Endodermal cell (in vitro differentiated cells): ENCODE data around the gene PSMB4. TPM values are rescaled to one million over a fixed set of nuclear protein-coding genes. Genes with fewer than 3 reads are reported as not detected.
A peak's percentile ranks its signal among the peaks of the same experiment; 100 is the strongest.

Source experiments
- DNase-seq: peaks from one replicate; pipeline ENCODE4 v3.0.0-alpha.2; 2017
- H3K27ac ChIP-seq: 2 replicates; pipeline ENCODE4 v1.5.1; 2013; ENCODE audit warnings: mild to moderate bottlenecking, low read depth, low read length, moderate library complexity
- H3K27me3 ChIP-seq: 2 replicates; pipeline ENCODE4 v1.6.1; 2013; ENCODE audit warnings: mild to moderate bottlenecking, low read length, moderate library complexity; ENCODE audit not compliant: insufficient read depth, control insufficient read depth, poor library complexity, severe bottlenecking
- H3K36me3 ChIP-seq: 2 replicates; pipeline ENCODE4 v1.7.0; 2013; ENCODE audit warnings: mild to moderate bottlenecking, low read length, moderate library complexity; ENCODE audit not compliant: control insufficient read depth, insufficient read depth
- H3K4me1 ChIP-seq: one replicate; pipeline ENCODE4 v1.7.0; 2013; ENCODE audit warnings: low read length; ENCODE audit not compliant: control insufficient read depth, insufficient read depth
- H3K4me3 ChIP-seq: 2 replicates; pipeline ENCODE4 v1.5.1; 2013; ENCODE audit warnings: mild to moderate bottlenecking, low read length, moderate library complexity
- H3K9ac ChIP-seq: 2 replicates; pipeline ENCODE4 v1.6.1; 2013; ENCODE audit warnings: mild to moderate bottlenecking, low read length, moderate library complexity; ENCODE audit not compliant: poor library complexity, severe bottlenecking; ENCODE audit errors: extremely low read depth
- H3K9me3 ChIP-seq: 2 replicates; pipeline ENCODE4 v1.6.1; 2013; ENCODE audit warnings: mild to moderate bottlenecking, low read length, moderate library complexity; ENCODE audit not compliant: control insufficient read depth
- H3K27ac Mint-ChIP-seq: 2 replicates; pipeline ENCODE4 v1.8.0; 2020; ENCODE audit warnings: mixed read lengths
- H3K27me3 Mint-ChIP-seq: 2 replicates; pipeline ENCODE4 v1.8.0; 2021; ENCODE audit warnings: mild to moderate bottlenecking, mixed read lengths; ENCODE audit not compliant: insufficient read depth
- H3K36me3 Mint-ChIP-seq: 2 replicates; pipeline ENCODE4 v1.8.0; 2020; ENCODE audit warnings: low read depth, mixed read lengths
- H3K4me1 Mint-ChIP-seq: 2 replicates; pipeline ENCODE4 v1.8.0; 2020; ENCODE audit warnings: mixed read lengths
- H3K4me3 Mint-ChIP-seq: 2 replicates; pipeline ENCODE4 v1.8.0; 2020; ENCODE audit warnings: mild to moderate bottlenecking, moderate library complexity, mixed read lengths
- H3K9me3 Mint-ChIP-seq: 2 replicates; pipeline ENCODE4 v1.8.0; 2020; ENCODE audit warnings: mild to moderate bottlenecking, mixed read lengths
- WGBS, 2 experiments: methylation state at CpG; one replicate each; pipeline versions ENCODE4 v1.1.5 to v1.1.7; 2013; ENCODE audit warnings: missing lambda C conversion rate in 2 of 2, mixed read lengths in 1 of 2; ENCODE audit not compliant: insufficient coverage in 1 of 2, insufficient read length in 1 of 2; 5-methylcytosine and 5-hydroxymethylcytosine counted together
- total RNA-seq, 2 donors: library from RNA; stranded (reverse); fragmentation: NEBNext Ultra II Directional in 1 of 2; extraction: Animal tissue kit (Norgen Biotek cat#: 25700) in 1 of 2; gene quantifications; 2 replicates in 1 of 2; 3 replicates in 1 of 2; pipeline ENCODE4 v1.2.1, GENCODE V29; 2021
- TF ChIP-seq, protein P1 (sequence below): fragments of 200-600 bp; sonication (generic); conservative IDR thresholded peaks from 2 replicates; pipeline ENCODE4 v1.5.0; 2021; ENCODE audit warnings: antibody characterized with exemption, mild to moderate bottlenecking

Gene PSMB4
- total RNA-seq, 2 donors from 2014 or later = 327 to 333 TPM

DNA sequence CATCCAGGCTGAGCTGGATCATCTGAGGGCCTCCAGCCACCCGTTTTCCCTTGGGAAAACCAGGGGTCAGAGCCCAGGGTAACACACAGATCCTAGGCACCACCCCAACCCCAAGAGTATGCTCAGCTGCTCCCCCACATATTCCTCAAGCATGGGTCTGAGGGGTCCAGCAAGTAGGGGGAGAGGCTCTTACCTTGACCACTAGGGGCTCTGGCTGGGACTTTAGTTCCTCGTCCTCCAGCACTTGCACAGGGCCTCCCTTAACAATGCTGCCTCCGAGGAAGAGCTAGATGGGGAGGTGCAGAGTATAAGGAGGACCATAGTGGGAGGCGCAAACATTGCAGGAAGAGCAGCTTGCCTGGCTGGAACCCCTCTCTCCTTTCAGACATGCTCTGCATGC is 34.4 kb upstream of the PSMB4 start:
- no peaks in the 10 kb centered on the region for H3K4me1 ChIP-seq
- Mint-ChIP-seq H3K9me3 (peaks cover 30% of the 10 kb centered on the region), H3K27ac (no peak overlapping the region), H3K36me3 (peaks cover 46% of the 10 kb centered on the region), H3K4me1 (no peaks in the 10 kb centered on the region), H3K4me3 (no peak overlapping the region), H3K27me3 (no peaks in the 10 kb centered on the region)
- no peak overlapping the region for H3K9ac ChIP-seq
- no peaks in the 10 kb centered on the region for H3K27me3 ChIP-seq
- H3K9me3 ChIP-seq = peaks cover 17% of the 10 kb centered on the region
- no peaks in the 10 kb centered on the region for H3K36me3 ChIP-seq
- H3K4me3 ChIP-seq = no peak overlapping the region
- 97 to 100% methylated on average over 2 to 4 of the region's 4 CpGs for WGBS, 2 experiments
- TF ChIP-seq, protein P1, sequence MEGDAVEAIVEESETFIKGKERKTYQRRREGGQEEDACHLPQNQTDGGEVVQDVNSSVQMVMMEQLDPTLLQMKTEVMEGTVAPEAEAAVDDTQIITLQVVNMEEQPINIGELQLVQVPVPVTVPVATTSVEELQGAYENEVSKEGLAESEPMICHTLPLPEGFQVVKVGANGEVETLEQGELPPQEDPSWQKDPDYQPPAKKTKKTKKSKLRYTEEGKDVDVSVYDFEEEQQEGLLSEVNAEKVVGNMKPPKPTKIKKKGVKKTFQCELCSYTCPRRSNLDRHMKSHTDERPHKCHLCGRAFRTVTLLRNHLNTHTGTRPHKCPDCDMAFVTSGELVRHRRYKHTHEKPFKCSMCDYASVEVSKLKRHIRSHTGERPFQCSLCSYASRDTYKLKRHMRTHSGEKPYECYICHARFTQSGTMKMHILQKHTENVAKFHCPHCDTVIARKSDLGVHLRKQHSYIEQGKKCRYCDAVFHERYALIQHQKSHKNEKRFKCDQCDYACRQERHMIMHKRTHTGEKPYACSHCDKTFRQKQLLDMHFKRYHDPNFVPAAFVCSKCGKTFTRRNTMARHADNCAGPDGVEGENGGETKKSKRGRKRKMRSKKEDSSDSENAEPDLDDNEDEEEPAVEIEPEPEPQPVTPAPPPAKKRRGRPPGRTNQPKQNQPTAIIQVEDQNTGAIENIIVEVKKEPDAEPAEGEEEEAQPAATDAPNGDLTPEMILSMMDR = peak; percentile 45
- H3K27ac ChIP-seq = no peak overlapping the region
- DNase-seq = no peak

GRCh38 chr1:151367658-151368392 is 31.5 kb upstream of the PSMB4 start:
- Histone ChIP-seq H3K4me3 (no peak overlapping the region), H3K9me3 (peaks cover 5% of the 10 kb centered on the region), H3K9ac (no peak overlapping the region), H3K36me3 (no peaks in the 10 kb centered on the region), H3K27me3 (no peaks in the 10 kb centered on the region), H3K27ac (no peak overlapping the region), H3K4me1 (peaks cover 6% of the 10 kb centered on the region)
- Mint-ChIP-seq H3K27me3 (no peaks in the 10 kb centered on the region), H3K4me1 (peaks cover 10% of the 10 kb centered on the region), H3K36me3 (peaks cover 35% of the 10 kb centered on the region), H3K27ac (no peak overlapping the region), H3K4me3 (no peak overlapping the region), H3K9me3 (peaks cover 10% of the 10 kb centered on the region)
- WGBS, 2 experiments = 88 to 95% methylated on average over 5 to 8 of the region's 8 CpGs
- no peak for DNase-seq
- TF ChIP-seq, protein P1 = no peak

DNA sequence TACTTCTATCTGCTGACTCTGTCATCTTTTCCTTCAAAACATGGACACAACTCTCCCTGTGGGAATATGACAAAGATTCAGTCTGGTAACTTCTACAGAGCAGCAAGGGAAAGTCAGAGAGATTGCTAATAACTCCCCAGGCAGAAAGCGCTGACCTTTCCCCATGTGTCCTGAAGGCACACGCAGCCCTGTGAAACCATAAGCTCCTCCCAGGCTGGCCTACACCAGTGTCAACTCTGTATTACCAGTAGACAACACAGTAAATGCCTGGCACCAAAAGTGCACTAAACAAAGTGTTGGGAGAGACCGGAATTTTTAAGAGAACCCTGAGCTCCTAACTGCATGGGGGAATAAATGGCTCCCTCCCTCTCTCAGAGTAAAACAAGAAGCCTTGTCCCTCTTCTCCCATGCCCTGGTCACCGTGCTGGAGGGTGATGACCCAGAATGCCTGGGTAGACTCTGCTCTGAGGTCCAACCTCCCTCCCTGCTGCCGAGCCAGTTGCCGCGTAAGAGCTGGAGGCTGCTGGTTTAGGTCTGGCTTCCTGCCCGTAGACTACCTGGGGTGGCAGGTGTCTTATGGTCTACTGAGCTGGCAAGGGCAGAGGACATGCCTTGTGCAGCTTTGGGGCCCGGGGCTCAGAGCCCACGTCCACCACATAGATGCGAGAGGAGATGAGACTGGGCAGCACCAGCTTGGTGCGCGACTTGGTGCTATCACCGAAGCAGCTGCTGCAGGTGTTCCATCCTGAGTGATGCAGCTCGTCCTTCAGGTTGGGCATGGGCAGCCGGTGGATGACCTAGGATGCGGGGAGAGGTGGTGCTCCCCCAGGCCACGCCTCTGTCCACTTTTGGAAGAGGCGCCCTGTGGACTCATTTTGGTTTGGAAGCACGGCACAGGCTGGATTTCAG is 30.7 kb upstream of the PSMB4 start:
- Histone ChIP-seq H3K9me3 (no peaks in the 10 kb centered on the region), H3K36me3 (no peaks in the 10 kb centered on the region), H3K27me3 (no peaks in the 10 kb centered on the region), H3K27ac (no peak overlapping the region), H3K4me1 (peaks cover 6% of the 10 kb centered on the region), H3K9ac (no peak overlapping the region), H3K4me3 (no peak overlapping the region)
- TF ChIP-seq, protein P1 = no peak
- no peaks in the 10 kb centered on the region for H3K27me3 Mint-ChIP-seq
- H3K36me3 Mint-ChIP-seq = peaks cover 26% of the 10 kb centered on the region
- 88 to 91% methylated on average over 10 to 20 of the region's 20 CpGs for WGBS, 2 experiments
- peaks cover 12% of the 10 kb centered on the region for H3K4me1 Mint-ChIP-seq
- H3K4me3 Mint-ChIP-seq = no peak overlapping the region
- H3K27ac Mint-ChIP-seq = no peak overlapping the region
- peaks cover 2% of the 10 kb centered on the region for H3K9me3 Mint-ChIP-seq
- no peak for DNase-seq
